SHP77 treated with DMSO at 0.1 percent for 48 hours (cell line): ENCODE data around the gene COQ5.
"Not testable (repeated sequence)": the region's sequence is repeated elsewhere in the genome, so short reads cannot be mapped to it uniquely, and the experiment has no call there.

Source experiments
- DNase-seq: peaks from one replicate; lab custom pipeline; 2025; lab: John Stamatoyannopoulos, UW

Gene COQ5, protein sequence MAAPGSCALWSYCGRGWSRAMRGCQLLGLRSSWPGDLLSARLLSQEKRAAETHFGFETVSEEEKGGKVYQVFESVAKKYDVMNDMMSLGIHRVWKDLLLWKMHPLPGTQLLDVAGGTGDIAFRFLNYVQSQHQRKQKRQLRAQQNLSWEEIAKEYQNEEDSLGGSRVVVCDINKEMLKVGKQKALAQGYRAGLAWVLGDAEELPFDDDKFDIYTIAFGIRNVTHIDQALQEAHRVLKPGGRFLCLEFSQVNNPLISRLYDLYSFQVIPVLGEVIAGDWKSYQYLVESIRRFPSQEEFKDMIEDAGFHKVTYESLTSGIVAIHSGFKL

DNA sequence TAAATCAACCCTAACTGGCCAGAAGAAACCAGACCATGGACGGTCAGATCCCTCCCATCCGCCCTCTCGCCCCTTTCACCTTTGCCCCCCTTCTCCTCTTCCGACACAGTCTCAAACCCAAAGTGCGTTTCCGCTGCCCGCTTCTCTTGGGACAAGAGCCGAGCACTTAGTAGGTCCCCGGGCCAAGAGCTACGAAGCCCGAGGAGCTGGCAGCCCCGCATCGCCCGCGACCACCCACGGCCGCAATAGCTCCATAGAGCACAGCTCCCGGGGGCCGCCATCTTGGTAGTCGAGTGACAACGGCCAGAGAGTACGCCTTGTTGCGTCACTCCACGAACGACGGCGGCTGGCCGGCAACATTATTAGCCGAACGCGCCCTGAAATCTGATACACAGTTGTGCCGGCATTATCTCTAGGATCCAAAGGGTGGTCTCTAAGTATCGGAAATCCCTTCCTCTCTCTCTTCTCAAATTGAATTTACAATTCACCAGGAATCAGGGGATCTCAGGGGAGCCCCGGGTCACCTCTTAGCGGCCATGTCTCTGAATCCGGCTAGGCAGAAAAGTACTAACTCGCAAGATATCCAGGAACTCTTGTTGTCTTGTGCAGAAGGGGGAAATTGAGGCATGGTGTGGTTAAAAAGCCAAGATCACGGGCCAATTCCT lies at the start of gene COQ5:
Gene COQ5, minus strand, starts transcription at position 298 of the 665 bp plus-strand sequence. Its CDS starts 17 bp downstream, at position 281.
- DNase-seq, result peak; percentile 87

DNA sequence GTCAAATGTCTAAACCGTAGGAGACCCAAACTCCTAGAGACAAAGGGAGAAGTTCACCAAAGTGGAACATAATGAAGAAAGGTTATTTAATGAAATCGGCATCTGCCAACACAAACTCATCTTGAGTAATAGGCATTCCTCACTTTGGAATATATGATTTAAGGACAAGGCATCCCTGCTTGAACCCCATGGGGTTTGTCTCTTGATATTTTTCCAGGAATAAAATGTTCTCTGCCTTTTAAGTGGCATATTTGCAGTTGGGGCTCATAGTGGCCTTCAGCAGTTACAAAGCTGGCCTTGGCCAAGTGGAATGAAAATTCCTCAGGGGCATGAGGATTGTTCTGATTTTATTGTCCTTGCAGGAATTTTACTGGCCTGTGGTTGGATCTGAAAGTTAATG lies 45.1 kb upstream of the COQ5 start:
- DNase-seq, result no peak

DNA sequence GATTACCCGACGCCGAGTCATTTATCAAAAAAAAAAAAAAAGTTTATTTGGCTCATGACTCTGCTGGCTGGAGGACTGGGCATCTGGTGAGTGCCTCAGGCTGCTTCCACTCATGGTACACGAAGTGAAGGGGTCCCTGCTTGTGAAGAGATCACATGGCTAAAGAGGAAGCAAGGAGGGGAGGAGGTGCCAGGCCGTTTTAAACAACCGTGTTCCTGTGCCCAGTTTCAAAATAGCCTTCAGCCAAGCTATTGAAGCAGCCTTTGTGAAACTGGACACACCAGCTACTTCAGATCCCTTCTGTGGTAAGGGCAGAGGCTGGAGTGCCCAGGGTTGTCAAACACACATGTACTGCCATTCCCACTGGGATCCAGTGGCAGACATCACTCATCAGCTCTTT lies 44.6 kb upstream of the COQ5 start:
- no peak for DNase-seq

DNA sequence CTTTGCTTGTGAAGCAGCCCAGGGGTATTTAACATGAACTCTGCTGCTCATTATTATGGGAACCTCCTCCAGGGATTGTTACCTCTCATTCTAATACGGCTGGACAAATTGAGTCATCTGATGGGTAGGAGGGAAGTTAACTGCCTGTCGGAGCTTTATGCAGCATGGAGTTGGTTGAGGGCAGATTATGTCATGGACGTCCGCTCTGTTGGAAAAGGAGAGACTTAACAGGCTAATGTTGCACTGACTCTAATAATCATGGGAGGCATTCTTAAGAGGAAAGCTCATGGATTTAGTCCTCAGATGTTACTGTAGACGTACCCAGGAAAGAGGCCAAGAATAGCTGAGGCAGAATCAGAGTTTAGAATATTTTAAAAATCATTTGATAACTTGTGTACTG lies 42.3 kb upstream of the COQ5 start:
- no peak for DNase-seq

DNA sequence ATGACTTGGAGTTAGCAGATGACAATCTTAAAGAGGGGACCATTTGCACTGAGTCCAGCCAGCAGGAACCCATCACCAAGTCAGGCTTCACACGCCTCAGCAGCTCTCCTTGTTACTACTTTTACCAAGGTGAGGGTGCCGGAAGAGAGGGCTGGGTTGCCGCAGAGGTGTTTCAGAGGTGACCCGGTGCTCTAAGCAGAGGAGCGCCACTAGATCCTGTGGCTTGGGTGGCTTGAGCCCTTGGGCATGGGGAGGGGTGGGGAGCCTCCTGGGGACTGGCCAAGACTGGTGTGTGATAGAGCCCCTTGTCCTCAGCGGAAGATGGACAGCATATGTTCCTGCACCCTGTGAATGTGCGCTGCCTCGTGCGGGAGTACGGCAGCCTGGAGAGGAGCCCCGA lies 34.5 kb upstream of the COQ5 start:
- no peak for DNase-seq

DNA sequence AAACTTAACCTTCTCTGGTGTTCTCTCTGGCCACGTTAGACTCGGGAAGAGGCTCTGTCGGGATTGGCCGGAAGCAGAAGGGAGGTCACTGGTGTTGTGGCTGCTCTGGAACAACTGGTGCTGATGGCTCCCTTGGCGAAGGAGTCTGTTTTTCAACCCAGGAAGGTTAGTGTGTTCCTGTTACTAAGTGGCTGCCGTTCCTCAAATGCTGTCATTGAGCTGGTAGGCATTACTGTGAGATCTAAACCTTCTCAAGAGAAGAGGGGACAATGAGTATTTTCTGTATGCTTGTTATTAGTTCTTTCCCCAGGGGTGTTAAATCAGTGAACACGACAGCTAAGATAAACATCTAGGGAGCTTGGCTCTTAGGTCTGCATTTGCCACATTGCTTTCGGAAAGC lies 33.9 kb upstream of the COQ5 start:
- no peak for DNase-seq

DNA sequence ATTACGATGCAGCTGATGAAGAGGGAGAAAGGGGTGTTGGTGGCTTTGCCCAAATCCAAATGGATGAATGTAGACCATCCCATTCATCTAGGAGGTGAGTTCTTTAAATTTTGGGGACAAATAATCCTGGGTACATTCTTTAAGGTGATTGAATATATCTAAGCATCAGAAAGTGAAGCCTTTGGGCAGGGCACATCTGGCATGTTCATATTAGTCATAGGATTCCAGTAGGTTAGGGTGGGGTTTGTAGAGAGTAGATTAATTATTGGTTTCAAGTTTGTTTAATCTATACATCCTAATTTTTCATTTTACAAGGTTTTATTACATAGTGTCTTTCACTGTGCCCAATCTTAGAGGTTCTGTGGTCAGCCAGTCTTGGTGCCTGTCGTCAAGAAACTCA lies 28.6 kb upstream of the COQ5 start:
- DNase-seq, result no peak

DNA sequence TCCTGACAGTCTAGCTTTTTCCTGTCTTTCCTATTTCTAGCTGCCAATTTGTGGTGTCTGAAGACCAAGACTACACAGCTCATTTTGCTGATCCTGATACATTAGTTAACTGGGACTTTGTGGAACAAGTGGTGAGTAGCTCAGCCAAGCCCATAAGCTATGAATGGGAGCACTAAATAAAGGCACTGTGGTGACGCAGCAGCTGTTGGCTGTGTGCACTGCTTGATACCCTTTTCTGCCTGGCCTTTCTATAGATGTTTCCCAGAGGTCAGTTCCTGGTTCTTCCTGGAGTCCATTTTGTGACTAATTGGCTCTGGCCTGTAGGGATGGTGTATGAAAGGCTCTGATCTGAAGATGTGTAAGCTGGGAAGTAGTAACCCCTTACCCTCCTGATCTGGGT lies 25.7 kb upstream of the COQ5 start:
- DNase-seq, result no peak

DNA sequence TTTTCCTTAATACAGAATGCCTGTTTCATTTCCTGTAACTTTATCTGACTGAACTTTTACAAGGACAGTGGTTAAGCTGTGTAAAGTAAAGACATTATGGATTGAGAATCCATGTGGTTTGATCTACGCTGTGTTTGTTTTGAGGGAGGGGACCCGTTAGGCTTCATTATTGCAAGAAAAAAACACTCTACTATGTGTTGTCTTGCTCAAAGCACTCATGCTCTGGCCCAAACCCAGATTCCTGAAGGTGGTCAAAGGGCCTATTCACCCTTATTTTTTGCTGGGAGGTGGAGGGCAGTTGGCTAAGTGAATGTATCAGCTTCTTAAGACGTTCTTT lies 17.1 kb upstream of the COQ5 start:
- no peak for DNase-seq

DNA sequence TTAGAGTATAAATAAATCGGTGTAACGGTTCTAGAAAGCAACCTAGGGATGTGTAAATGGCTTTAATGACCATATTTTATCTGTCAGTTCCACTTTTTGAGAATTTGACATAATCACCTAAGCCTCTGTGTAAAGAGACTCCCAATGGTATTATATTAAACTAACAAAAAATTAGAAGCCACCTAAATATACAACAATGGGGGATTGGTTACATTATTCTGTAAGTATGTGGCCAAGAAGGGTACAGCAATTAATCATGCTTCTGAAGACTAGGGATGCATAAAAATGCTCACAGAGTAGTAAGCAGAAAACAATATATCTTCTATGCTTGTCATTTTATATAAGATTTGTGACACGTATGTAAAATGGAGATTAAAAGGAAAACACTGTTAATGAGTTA lies 15.7 kb upstream of the COQ5 start:
- no peak for DNase-seq

DNA sequence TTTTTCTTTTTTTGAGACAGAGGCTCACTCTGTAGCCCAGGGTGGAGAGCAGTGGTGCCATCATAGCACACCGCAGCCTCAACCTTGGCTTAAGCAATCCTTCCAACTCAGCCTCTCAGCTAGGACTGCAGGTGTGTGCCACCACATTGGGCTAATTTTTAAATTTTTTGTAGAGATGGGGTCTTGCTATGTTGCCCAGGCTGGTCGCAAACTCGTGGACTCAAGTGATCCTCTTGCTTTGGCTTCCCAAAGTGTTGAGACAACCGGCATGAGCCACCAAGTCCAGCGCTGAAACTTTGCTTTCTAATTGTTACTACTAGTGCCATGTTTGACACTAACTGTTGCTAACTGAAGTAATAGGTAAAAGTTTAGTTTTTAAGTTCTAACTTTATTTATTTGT lies 13.2 kb upstream of the COQ5 start:
- DNase-seq, result no peak

DNA sequence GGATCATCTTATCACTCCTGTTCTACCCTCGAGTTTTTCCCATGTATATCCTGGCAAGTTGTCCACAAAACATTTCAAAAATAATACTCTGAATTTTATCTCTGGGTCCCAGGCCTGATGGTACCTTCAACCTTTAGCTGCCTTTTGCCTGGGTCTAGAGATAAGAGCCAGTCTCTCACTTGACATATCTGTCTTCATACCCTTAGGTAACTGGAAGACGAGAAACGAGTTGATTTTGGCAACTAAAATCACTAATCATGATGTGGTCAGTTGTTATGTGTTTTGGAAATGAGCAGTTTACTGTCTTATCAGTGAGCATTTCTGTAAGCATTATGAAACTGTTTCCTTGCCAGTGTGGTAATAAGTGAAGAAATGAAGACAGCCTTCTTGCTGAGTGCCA lies 11.5 kb upstream of the COQ5 start:
- no peak for DNase-seq

DNA sequence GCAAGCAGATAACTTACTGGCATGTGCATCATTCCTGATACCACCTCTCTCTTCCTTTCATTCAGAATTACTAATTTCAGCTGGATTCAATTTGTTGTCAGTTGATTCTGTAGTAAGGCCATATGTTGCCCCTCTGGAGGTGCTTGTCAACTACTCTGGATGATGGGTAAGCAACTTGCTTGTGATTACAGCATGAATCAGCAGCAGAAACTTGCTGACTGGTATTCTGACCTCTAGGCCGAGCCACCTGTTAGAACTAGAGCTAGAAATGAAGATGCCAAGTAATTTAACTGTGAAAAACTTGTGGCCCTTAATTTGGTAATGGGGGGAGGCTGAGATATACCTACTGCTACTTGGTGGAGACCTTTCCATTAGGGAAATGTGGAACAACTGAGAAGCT lies 10.3 kb upstream of the COQ5 start:
- no peak for DNase-seq

DNA sequence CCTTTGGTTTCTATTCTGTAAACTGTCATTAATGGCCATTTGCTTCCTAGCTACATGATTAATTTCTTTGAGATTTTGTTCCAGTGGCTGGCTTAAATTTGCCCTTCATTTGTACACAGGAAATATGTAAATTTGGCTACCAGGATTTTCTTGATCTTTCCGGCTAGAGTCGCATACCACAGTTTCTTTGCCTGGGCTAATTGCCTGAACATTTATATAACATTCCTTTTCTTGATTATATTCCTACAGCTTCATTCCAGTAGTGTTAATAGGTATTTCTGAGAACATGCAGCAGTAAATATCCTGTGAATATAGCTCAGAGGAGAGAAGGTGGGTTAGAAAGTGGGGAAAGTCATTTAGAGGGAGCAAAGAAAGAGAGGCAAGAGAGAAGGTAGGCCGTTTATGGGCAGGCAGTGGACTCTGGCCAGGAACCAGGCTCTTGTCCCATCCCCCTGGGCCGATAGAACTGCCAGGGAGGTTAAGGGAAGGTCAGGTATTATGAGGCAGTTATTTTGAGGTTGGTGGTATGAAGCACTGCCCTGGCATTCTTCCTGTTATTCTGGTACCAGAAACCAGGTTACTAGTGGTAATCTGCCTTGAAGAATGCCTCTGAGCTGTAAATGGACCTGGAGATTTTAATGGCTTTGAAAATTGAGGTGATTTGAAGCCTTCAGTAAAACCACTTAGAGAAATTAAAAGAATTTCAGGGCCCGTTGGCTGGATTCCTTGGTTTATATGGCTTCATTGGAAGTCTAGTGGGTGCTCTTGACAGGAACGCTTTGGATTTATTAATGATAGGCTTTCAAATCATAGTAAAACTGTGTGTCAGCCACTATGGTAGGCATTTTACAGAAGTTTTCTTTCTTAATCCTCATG lies 9.6 kb upstream of the COQ5 start:
- DNase-seq, result no peak

DNA sequence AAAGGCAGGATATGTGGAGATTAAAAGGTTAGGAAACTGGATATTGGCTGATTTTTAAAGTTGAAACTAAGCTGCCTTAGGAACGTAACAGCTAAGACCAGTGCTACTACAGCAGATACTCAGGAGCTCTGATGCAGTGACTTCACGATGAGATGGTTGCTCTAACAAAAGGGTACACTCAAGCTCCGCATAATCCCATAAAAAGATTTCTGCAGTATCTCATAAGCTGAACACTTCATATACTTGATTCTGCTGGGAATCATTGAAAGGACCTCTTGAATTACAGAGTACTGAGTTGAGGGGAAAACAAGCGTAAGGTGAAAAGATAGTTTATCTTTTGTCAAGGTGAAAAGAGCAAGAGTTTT lies 8.9 kb upstream of the COQ5 start:
- DNase-seq, result no peak

DNA sequence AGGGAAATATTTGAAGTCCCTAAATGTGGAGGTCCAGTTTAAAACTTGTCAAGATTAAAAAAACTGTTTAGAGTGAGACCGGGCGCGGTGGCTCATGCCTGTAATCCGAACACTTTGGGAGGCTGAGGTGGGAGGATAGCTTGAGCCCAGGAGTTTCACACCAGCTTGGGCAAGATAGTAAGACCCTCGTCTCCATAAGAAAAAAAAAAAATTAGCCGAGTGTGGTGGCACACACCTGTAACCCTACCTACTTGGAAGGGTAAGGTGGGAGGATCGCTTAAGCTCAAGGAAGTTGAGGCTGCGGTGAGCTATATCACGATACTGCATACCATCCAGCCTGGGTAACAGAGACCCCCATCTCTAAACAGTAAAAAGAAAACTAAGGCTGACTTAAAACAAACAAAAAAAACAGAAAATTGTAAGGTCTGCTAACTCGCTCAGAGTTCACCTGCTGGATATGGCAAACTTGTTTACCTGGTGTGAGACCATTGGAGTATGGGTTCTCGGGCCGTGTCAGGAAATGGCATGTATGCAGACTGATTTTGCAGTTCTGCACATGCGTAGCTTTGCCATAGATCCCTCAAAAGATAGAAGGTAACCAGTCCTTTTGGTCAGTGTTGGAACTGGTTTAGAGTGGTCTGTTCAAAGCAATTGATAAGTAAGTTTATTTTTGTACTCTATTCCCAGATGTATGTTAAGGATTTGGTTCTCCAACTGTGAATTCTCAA lies 7.3 kb upstream of the COQ5 start:
- DNase-seq, result no peak

DNA sequence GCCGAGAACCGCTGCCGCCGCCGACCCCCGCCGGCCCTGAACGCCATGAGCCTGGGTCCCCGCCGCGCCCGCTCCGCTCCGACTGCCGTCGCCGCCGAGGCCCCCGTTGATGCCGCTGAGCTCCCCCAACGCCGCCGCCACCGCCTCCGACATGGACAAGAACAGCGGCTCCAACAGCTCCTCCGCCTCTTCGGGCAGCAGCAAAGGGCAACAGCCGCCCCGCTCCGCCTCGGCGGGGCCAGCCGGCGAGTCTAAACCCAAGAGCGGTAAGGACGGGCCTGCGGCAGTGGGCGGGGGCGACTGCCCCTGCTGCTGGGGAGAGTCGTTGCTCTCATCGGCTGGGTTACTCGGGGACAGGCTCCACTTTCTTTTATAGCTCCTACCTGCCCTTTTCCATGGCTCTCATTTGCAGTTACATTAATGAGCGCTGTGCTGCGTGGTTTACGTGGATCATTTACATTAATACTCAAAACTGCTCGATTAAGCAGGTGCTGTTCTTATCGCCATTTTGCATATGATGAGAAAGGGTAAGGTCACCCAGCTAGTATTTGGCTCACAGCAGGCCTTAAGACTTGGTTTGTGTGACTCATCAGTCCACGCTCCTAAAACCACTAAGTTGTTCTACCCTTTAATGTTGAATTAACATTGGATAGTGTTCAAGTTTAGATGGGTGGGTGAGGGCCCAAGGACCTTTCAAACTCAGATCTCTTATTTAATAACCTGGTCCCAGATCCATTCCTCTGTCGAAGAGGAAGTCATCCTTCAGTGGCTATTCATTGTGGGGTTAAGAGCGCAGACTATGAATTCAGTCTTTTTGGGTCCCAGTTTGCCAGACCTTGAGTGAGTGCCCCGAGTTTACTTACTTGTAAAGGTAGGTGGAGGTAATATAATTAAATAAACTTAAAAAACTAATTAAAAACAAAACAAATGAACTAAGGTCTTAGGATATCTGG lies 6.0 kb upstream of the COQ5 start:
- DNase-seq, result peak; percentile 24

DNA sequence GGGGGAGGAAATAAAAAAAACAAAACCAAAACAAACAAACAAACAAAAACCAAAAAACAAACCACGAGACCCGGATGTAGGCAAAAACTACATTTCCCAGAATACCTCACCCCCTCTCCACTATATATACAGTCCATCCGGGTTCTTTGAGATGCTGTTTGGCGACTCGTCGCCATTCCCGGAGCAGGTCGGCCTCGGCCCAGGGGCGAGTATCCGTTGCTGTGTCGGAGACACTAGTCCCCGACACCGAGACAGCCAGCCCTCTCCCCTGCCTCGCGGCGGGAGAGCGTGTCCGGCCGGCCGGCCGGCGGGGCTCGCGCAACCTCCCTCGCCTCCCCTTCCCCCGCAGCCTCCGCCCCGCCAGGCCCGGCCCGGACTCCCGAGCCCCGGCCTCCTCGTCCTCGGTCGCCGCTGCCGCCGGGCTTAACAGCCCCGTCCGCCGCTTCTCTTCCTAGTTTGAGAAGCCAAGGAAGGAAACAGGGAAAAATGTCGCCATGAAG lies 5.3 kb upstream of the COQ5 start, which contains the start of gene RNF10:
Gene RNF10, plus strand, starts transcription at position 154 of the 500 bp plus-strand sequence. CDS start 456 bp downstream, outside the sequence.
- peak; percentile 86 for DNase-seq

DNA sequence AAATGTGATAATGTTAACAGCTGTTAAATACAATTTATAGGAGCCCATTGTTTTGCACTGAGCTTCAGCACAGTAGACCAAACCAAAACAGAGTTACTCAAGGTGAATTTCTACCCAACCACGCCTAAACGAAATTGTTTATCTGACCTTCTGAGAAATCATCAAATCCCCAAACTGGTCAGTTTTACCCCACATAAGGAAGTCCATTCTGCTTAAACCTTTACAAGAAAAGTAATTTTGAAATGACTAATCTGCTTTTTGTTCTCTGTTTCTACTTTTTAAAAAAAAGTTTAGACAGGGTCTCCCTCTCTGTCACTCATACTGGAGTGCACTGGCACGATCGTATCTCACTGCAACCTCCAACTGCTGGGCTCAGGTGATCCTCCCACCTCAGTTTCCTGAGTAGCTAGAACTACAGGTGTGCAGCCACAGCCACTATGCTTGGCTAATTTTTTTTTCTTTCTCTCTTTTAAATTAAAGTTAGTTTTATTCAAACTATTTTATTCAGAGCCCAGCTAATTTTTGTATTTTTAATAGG lies 3.8 kb upstream of the COQ5 start:
- no peak for DNase-seq

DNA sequence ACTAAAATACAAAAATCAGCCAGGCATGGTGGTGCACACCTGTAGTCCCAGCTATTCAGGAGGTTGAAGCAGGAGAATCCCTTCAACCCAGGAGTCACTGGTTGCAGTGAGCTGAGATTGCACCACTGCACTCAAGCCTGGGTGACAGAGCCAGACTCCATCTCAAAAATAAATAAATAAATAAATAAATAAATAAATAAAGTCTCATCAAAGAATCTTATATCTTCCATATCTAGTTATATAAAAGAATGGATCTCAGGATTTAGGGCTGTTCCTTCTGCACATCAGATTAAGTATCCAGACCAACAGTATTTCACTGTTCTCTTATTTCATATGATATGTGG lies 1.4 kb upstream of the COQ5 start:
- not testable (repeated sequence) for DNase-seq
